HepG2 (cell line): ENCODE results near the gene MREG. TPM values are rescaled to one million over a fixed set of nuclear protein-coding genes. Genes with fewer than 3 reads are reported as not detected.
A peak's percentile ranks its signal among the peaks of the same experiment; 100 is the strongest.

Experiments
- ATF7 ChIP-seq, 2 experiments: fragments of 450-650 bp in 1 of 2; sonication (generic) in 1 of 2; formaldehyde crosslinking in 1 of 2; IDR thresholded peaks; 2 replicates each; pipeline versions ENCODE4 v1.4.0 to v1.6.1; 2016 to 2020; ENCODE audit warnings: antibody characterized with exemption in 1 of 2, mild to moderate bottlenecking in 1 of 2, missing genetic modification reagents in 1 of 2
- ATM ChIP-seq: fragments of 450-650 bp; IDR thresholded peaks from 2 replicates; pipeline ENCODE4 v1.7.1; 2017; ENCODE audit warnings: mild to moderate bottlenecking, borderline replicate concordance
- CEBPG ChIP-seq: IDR thresholded peaks from 2 replicates; pipeline ENCODE4 v1.6.1; 2016
- E2F5 ChIP-seq: sonication (generic); formaldehyde crosslinking; conservative IDR thresholded peaks from 2 replicates; pipeline ENCODE4 v1.4.0; 2020; ENCODE audit warnings: missing genetic modification reagents
- HDAC2 ChIP-seq: sonication (generic); formaldehyde crosslinking; IDR thresholded peaks from 2 replicates; pipeline ENCODE4 v1.4.0; 2020; ENCODE audit warnings: missing genetic modification reagents
- HIVEP1 ChIP-seq: sonication (generic); formaldehyde crosslinking; IDR thresholded peaks from 2 replicates; pipeline ENCODE4 v1.4.0; 2020; ENCODE audit warnings: mild to moderate bottlenecking, missing genetic modification reagents
- HNRNPK ChIP-seq: fragments of 200-400 bp; formaldehyde crosslinking; IDR thresholded peaks from 2 replicates; pipeline ENCODE4 v1.6.1; 2018; ENCODE audit warnings: low read length, low read depth, moderate library complexity, mild to moderate bottlenecking; ENCODE audit not compliant: poor library complexity, severe bottlenecking
- HNRNPLL ChIP-seq: fragments of 200-400 bp; formaldehyde crosslinking; IDR thresholded peaks from 2 replicates; pipeline ENCODE4 v1.6.1; 2017; ENCODE audit warnings: mild to moderate bottlenecking, low read depth, low read length; ENCODE audit not compliant: poor library complexity, severe bottlenecking
- MTF1 ChIP-seq: sonication (generic); formaldehyde crosslinking; IDR thresholded peaks from 2 replicates; pipeline ENCODE4 v1.5.0; 2020; ENCODE audit warnings: missing genetic modification reagents
- NONO ChIP-seq, 2 experiments: fragments of 450-650 bp in 1 of 2; sonication (generic) in 1 of 2; formaldehyde crosslinking in 1 of 2; IDR thresholded peaks in 1 of 2; conservative IDR thresholded peaks in 1 of 2; 2 replicates each; pipeline versions ENCODE4 v1.6.1 to v1.8.0; 2017 to 2022; ENCODE audit warnings: mild to moderate bottlenecking in 1 of 2, missing genetic modification reagents in 1 of 2, moderate library complexity in 1 of 2
- PHF5A ChIP-seq: IDR thresholded peaks from one replicate; pipeline ENCODE4 v1.6.1; 2018; ENCODE audit warnings: low read depth, missing genetic modification reagents; ENCODE audit not compliant: unreplicated experiment
- PPARG ChIP-seq: conservative IDR thresholded peaks from 2 replicates; pipeline ENCODE4 v1.6.1; 2016; ENCODE audit warnings: missing biosample characterization, missing genetic modification reagents
- PTBP1 ChIP-seq: fragments of 200-400 bp; formaldehyde crosslinking; IDR thresholded peaks from 2 replicates; pipeline ENCODE4 v1.6.1; 2018; ENCODE audit warnings: low read length, low read depth; ENCODE audit not compliant: poor library complexity, severe bottlenecking
- RXRB ChIP-seq: IDR thresholded peaks from 2 replicates; pipeline ENCODE4 v1.6.1; 2016; ENCODE audit warnings: borderline replicate concordance, missing genetic modification reagents, missing compliant biosample characterization
- SOX13 ChIP-seq, 3 experiments: fragments of 450-650 bp in 1 of 3; sonication (generic) in 1 of 3; formaldehyde crosslinking in 1 of 3; IDR thresholded peaks in 2 of 3; conservative IDR thresholded peaks in 1 of 3; 2 replicates each; pipeline versions ENCODE4 v1.5.0 to v1.6.1; 2016 to 2020; ENCODE audit warnings: antibody characterized with exemption in 1 of 3, mild to moderate bottlenecking in 1 of 3, missing compliant biosample characterization in 1 of 3, missing genetic modification reagents in 1 of 3, moderate library complexity in 1 of 3
- TEAD2 ChIP-seq: sonication (generic); formaldehyde crosslinking; IDR thresholded peaks from 2 replicates; pipeline ENCODE4 v1.9.0; 2021; ENCODE audit warnings: missing genetic modification reagents
- ZNF225 ChIP-seq: sonication (generic); formaldehyde crosslinking; IDR thresholded peaks from 2 replicates; pipeline ENCODE4 v1.4.0; 2020; ENCODE audit warnings: mild to moderate bottlenecking, missing genetic modification reagents
- ZNF33A ChIP-seq: sonication (generic); formaldehyde crosslinking; IDR thresholded peaks from 2 replicates; pipeline ENCODE4 v1.5.1; 2020; ENCODE audit warnings: missing genetic modification reagents, mild to moderate bottlenecking, moderate library complexity, borderline replicate concordance
- ZNF629 ChIP-seq: sonication (generic); formaldehyde crosslinking; conservative IDR thresholded peaks from 2 replicates; pipeline ENCODE4 v1.5.0; 2020; ENCODE audit warnings: missing genetic modification reagents
- polyA plus RNA-seq, 8 experiments: library from polyadenylated mRNA; depleted of rRNA in 3 of 8; stranded (reverse) in 7 of 8; unstranded in 1 of 8; fragments of >200 nt; fragmentation: Illumina TruSeq in 4 of 8; extraction: Trizol in 4 of 8; gene quantifications; 2 replicates each; pipeline versions ENCODE4 v1.2.1 to v1.2.3, GENCODE V29; 2011 to 2016; ENCODE audit warnings: low read depth in 4 of 8, missing spikeins in 1 of 8, mixed read lengths in 1 of 8; ENCODE audit not compliant: insufficient read depth in 1 of 8
- total RNA-seq, 5 experiments: library from RNA; depleted of rRNA; stranded (reverse); fragments of >200 nt; fragmentation: Illumina TruSeq; extraction: Trizol; gene quantifications; 2 replicates each; pipeline ENCODE4 v1.2.3, GENCODE V29; 2016; ENCODE audit warnings: low read depth in 1 of 5
- TF ChIP-seq, protein P1 (sequence below): sonication (generic); formaldehyde crosslinking; conservative IDR thresholded peaks from 2 replicates; pipeline ENCODE4 v1.8.0; 2022; ENCODE audit warnings: mild to moderate bottlenecking, moderate library complexity, missing genetic modification reagents
- TF ChIP-seq, protein P2 (sequence below), 2 experiments: sonication (generic) in 1 of 2; formaldehyde crosslinking in 1 of 2; IDR thresholded peaks; 2 replicates each; pipeline versions ENCODE4 v1.4.0 to v1.6.1; 2018 to 2020; ENCODE audit warnings: missing genetic modification reagents in 2 of 2, borderline replicate concordance in 1 of 2, low read depth in 1 of 2, mild to moderate bottlenecking in 1 of 2, missing biosample characterization in 1 of 2

The MREG gene
- total and polyA plus RNA-seq, 2 of the 13 experiments (the other 11 are each of a cell fraction or from before 2014, with no cell fraction given): 7.5 to 23.3 TPM

- TF ChIP-seq ZNF225 (no peak), ZNF33A (CRISPR knock-in tag) (no peak), HNRNPK (no peak), ATM (no peak), MTF1 (CRISPR knock-in tag) (no peak), PHF5A (CRISPR knock-in tag) (no peak), PPARG (CRISPR knock-in tag) (0 out of 2 replicates have a peak, but pooled peaks have one; percentile 22), CEBPG (CRISPR knock-in tag) (peak; percentile 83), HNRNPLL (no peak), E2F5 (no peak), ATF7 (IDR thresholded peaks at IDR 0.05) (peak; percentile 25; the same call in 1 of the 2 replicates), ATF7 (CRISPR knock-in tag; IDR thresholded peaks at IDR 0.05) (no peak), HDAC2 (CRISPR knock-in tag) (peak; percentile 56; the same call in 1 of the 2 replicates), SOX13 (IDR thresholded peaks at IDR 0.05) (no peak), SOX13 (CRISPR knock-in tag; conservative IDR thresholded peaks at IDR 0.05 in 1 of 2, IDR thresholded peaks at IDR 0.05 in 1 of 2) (peak in 1 of 2 experiments; percentile 62; a peak in 1 of 4 replicates), RXRB (CRISPR knock-in tag) (peak; percentile 62; the same call in 1 of the 2 replicates), NONO (IDR thresholded peaks at IDR 0.05) (no peak), NONO (CRISPR knock-in tag; conservative IDR thresholded peaks at IDR 0.05) (no peak), TEAD2 (CRISPR knock-in tag) (no peak), ZNF629 (no peak), PTBP1 (no peak), HIVEP1 (CRISPR knock-in tag) (no peak)
- TF ChIP-seq, protein P1, sequence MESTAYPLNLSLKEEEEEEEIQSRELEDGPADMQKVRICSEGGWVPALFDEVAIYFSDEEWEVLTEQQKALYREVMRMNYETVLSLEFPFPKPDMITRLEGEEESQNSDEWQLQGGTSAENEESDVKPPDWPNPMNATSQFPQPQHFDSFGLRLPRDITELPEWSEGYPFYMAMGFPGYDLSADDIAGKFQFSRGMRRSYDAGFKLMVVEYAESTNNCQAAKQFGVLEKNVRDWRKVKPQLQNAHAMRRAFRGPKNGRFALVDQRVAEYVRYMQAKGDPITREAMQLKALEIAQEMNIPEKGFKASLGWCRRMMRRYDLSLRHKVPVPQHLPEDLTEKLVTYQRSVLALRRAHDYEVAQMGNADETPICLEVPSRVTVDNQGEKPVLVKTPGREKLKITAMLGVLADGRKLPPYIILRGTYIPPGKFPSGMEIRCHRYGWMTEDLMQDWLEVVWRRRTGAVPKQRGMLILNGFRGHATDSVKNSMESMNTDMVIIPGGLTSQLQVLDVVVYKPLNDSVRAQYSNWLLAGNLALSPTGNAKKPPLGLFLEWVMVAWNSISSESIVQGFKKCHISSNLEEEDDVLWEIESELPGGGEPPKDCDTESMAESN (CRISPR knock-in tag): 0 out of 2 replicates have a peak, but pooled peaks have one; percentile 15
- TF ChIP-seq, protein P2, sequence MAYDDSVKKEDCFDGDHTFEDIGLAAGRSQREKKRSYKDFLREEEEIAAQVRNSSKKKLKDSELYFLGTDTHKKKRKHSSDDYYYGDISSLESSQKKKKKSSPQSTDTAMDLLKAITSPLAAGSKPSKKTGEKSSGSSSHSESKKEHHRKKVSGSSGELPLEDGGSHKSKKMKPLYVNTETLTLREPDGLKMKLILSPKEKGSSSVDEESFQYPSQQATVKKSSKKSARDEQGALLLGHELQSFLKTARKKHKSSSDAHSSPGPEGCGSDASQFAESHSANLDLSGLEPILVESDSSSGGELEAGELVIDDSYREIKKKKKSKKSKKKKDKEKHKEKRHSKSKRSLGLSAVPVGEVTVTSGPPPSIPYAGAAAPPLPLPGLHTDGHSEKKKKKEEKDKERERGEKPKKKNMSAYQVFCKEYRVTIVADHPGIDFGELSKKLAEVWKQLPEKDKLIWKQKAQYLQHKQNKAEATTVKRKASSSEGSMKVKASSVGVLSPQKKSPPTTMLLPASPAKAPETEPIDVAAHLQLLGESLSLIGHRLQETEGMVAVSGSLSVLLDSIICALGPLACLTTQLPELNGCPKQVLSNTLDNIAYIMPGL (CRISPR knock-in tag; IDR thresholded peaks at IDR 0.05; ENCODE audit: borderline replicate concordance in 1 of 2, low read depth in 1 of 2): 0 out of 4 replicates have a peak, but pooled peaks of 1 of the 2 experiments have one; percentile 33
Observed at GRCh38 chr2:215982465-215982875, 30.9 kb downstream of the MREG start (continued).
